G401 (cell line): ENCODE measurements around the gene VAMP8. TPM values are rescaled to one million over a fixed set of nuclear protein-coding genes. Genes with fewer than 3 reads are reported as not detected.
"Not testable (repeated sequence)": the region's sequence is repeated elsewhere in the genome, so short reads cannot be mapped to it uniquely, and the experiment has no call there.

Source experiments
- DNase-seq: peaks from one replicate; pipeline ENCODE4 v3.0.0-alpha.2; 2015; ENCODE audit warnings: low spot score
- in situ Hi-C: cut with HindIII; loops from 2 replicates; pipeline ENCODE4 v1.10.0; 2016; ENCODE audit warnings: low sequenced_read_pairs, mixed read lengths
- total RNA-seq: library from RNA; depleted of rRNA; stranded (reverse); fragments of >200 nt; shearing (Covaris generic); gene quantifications from 2 replicates; pipeline ENCODE4 v1.2.3, GENCODE V29; 2014

The VAMP8 gene
- total RNA-seq, 1 experiment from 2014 or later: 69.9 TPM

DNA sequence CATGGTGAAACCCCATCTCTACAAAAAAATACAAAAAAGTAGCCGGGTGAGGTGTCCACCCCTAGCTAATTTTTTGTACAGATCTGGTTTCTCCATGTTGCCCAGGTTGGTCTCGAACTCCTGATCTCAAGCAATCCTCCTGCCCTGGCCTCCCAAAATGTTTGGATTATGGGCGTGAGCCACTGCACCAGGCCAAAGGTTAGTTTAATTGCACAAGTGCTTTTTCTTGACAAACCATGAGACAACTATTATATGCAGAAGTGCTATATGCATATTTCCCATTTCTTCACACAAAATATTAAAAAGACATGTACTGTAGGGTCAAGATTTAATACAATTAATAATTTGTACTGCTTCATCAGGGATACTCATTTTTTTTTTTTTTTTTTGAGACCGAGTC is 11.1 kb upstream of the VAMP8 start:
- DNase-seq: no peak
- in situ Hi-C loops: no loop called here

- in situ Hi-C loops: no loop called here
Observed at GRCh38 chr2:85575739-85576138, 1.6 kb upstream of the VAMP8 start.

DNA sequence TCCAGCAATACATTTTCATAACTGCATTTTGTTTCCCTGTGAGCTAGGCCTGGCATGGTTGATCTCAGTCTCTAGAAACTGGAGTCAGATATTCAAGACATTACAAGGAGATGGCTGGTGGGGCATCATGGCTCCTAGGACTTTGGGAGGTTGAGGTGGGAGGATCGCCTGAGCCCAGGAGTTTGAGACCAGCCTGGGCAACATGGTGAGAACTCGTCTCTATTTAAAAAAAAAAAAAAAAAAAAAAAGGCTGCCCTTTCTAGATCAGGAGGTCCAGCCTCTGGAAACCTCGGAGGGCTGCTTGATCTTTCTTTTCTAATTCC is 362 bp upstream of the VAMP8 start:
- in situ Hi-C loops: no loop called here

More at GRCh38 chr2:85575739-85576138, 1.6 kb upstream of the VAMP8 start:
- DNase-seq: no peak

GRCh38 chr2:85578243-85579180 is 1.1 kb downstream of the VAMP8 start:
- in situ Hi-C loops: no loop called here
- DNase-seq: no peak

More for the DNA sequence above, 362 bp upstream of the VAMP8 start:
- DNase-seq: no peak

DNA sequence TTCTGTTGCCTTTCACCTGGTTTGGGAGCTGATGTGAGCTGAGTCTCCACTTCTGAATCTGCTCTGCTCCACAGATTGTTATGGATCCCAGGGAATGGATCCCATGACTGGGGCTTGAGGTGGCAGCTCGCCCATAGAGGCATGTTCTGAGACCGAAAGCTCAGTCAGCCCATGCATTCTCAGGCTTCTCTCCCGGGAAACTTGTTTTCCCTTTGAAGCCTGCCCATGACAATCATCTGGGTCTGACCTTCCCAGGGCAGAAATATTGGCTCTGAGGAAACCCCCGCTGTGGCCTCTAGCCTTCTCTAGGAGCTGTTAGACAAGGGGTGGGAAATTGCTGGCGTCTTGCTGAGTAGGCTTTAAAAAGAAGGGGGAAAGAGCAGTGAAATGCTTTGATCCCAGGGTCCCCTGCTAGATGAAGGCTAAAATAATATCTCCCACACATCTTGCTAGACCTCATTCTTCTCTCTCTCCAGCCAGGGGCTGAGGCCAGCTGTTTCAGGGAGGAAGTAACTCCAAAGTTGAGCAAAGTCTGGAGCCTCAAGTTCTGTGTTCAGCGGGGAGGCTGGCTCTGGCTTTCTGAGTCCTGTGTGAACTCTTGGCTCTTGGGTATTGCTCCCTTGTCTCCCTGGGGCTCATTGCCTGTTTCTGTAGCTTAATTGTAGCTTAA is 2.0 kb downstream of the VAMP8 start:
- in situ Hi-C loops: no loop called here
- DNase-seq: no peak

DNA sequence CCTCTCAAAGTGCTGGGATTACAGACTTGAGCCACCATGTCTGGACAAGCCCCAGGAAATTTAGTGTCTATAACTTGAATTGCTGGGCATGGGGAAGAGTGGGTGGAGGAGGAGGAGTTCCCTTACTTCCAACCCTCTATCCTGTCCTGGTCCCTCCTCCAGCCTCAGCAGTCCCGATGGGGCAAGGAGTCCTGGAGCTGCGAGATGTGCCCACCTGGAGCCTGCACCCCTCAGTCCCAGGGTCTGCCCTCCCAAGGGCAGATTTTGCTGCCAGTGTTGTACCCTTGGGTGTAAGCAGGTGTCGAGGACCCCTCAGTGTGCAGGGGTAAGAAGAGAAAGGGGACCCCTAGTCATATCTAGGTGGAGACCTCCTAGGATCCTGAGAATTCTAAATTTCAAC is 2.8 kb downstream of the VAMP8 start:
- in situ Hi-C loops: no loop called here
- DNase-seq: no peak

- in situ Hi-C loops: no loop called here
- DNase-seq: no peak
Observed at GRCh38 chr2:85582492-85582891, 5.1 kb downstream of the VAMP8 start.

DNA sequence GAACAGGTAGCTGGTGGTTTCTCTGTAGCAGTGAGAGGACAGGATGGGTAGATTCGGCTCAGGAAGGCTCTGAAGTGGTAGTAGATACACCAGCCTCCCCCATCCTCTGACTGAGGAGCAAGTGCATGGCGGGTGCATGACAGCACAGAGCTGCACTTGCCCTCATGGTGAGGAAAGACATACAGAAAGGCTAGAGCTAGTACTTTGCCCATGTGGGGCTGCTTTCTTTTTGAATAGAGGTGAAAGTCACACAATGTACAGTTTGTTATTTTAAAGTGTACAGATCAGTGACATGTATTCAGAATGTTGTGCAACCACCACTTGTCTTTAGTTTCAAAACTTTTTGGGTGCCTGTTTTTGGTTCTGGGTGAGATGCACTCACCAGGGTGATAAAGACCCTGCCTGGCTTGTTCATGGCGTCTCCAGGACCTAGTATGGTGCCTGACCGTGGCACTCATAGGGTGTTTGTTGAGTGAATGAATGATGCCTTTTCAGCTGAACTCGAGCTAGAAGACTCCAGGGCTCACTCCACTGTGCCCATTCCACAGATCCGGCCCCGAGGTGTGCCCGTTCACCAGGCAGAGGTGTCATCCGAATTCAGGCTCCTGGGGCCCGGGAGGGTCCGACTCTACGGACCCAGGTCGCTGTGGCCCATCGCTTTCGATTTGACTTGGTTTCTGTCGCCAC is 6.4 kb downstream of the VAMP8 start:
- DNase-seq: no peak
- in situ Hi-C loops: no loop called here

DNA sequence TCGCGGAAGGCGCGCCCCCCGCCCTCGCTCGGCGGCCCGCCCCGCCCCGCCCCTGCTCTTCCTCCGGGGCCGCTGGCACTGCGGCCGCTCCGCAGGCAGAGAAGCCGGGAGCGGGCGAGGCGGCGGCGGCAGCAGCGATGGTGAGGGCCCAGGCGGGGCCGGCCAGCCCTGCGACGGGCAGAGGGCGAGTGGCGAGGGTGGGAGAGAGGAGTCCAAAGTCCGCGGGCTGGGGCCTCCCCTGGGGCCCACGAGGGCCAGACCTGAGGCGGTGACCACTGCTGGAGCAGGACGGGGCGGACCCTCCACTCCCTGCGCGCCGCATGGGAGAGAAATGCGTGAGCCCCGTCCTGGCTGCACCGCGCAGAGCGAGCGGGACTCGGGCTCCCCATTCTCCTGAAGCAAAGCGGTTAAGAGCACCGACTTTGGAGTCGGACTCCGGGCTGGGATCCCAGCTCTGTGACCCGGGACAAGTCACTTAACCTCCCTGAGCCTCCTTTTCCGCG is 7.0 kb downstream of the VAMP8 start, which contains the start of gene VAMP5:
TSS of gene VAMP5 (plus strand) at position 78 of the 503 bp plus-strand sequence. CDS start at position 138, 60 bp downstream.
- DNase-seq: no peak
- in situ Hi-C loops: no loop called here

- in situ Hi-C loops: no loop called here
- DNase-seq: no peak
Observed at GRCh38 chr2:85584857-85585780, 7.7 kb downstream of the VAMP8 start.

- in situ Hi-C loops: no loop called here
- no peak for DNase-seq
Observed at GRCh38 chr2:85585781-85586105, 8.4 kb downstream of the VAMP8 start.

DNA sequence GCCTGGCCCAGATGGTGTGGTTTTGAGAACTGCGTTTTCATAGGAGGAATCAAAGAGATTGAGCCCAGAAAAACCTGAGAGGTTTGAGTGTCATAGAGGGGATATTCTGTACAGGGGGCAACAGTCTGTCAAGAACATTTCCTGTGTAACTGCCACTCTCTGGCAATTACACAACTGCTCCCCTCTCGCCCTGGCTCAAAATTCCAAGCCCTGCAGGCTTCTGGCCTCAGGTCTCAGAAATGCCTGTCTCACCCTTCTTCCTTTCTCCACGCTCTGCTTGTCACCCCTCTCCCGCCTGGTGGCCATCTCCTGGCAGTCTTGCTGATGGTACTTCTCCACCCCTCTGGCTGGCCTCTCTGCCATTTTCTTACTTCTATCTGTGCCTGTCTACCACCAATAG is 10.8 kb downstream of the VAMP8 start:
- in situ Hi-C loops: no loop called here
- DNase-seq: no peak

DNA sequence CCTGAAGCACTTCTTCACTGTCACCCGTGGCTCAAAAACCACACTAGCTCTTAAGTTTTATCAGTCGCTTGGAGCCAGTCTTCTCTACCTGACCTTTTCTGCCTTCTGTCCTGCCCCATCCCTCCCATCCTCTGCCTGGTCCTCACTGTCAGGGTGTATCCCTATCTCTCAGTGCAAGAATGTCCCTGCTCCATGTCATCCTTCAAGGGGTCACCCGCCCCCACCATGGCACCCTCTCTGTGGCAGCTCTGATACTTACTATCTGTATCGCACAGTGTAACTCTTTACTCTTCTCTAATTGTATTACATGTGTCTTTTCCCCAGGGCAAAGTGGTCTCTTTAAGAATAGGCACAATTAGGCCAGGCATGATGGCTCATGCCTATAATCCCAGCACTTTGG is 11.3 kb downstream of the VAMP8 start:
- in situ Hi-C loops: no loop called here
- DNase-seq: no peak

- in situ Hi-C loops: no loop called here
- DNase-seq: no peak
Observed at GRCh38 chr2:85589181-85589580, 11.8 kb downstream of the VAMP8 start.

DNA sequence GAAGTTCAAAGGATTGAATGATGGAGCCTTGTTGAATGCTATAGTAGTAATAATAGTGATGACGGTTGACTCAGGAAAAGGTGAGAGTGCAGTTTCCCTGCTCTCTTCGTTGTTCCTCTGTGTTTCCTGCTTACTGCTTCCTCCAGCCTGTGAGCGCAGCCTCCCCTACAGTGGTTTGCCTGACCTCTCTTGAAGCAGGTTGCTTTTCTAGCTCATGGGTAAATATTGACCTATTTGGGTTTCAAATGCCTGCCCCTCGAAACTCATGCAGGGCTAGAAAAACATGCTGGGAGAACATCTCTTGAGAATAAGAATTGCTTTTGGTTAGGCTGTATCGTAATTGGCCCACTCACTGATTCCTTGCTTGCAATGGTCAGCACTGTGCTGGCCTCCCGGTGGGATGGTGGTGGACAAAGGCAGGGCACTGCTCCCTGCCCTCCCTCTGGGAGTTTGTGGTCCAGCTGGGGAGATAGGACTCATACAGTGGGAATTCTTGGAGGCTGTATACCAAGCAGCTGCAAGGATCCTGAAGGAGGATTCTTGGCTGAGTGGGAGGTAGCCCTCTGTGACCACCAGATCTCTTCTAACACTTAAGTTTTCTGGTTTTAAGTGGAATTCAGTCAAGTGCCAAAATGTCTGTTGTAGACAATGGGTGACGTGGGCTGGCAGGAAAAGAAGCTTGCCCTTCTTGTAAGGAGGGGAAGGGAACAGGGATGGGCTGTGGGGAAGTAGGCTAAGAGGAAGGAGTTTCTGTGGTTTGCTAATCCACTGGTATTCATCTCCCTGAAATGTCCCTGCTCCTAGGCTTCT is 12.8 kb downstream of the VAMP8 start:
- in situ Hi-C loops: no loop called here
- no peak for DNase-seq

GRCh38 chr2:85590950-85591349 is 13.6 kb downstream of the VAMP8 start:
- in situ Hi-C loops: no loop called here
- no peak for DNase-seq

DNA sequence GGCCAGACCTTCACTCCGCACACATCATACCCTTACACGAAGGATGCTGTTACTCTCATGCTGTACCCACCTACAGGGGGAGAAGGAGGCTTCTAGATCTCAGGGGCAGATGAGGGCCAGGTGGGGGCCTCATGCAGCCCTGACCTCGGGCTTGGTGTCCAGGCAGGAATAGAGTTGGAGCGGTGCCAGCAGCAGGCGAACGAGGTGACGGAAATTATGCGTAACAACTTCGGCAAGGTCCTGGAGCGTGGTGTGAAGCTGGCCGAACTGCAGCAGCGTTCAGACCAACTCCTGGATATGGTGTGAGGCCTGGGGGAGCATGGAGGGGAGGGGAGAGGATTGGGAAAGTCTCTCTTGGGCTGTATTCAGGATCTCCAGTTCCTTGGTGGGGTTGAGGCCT is 14.2 kb downstream of the VAMP8 start:
- in situ Hi-C loops: no loop called here
- DNase-seq: no peak

DNA sequence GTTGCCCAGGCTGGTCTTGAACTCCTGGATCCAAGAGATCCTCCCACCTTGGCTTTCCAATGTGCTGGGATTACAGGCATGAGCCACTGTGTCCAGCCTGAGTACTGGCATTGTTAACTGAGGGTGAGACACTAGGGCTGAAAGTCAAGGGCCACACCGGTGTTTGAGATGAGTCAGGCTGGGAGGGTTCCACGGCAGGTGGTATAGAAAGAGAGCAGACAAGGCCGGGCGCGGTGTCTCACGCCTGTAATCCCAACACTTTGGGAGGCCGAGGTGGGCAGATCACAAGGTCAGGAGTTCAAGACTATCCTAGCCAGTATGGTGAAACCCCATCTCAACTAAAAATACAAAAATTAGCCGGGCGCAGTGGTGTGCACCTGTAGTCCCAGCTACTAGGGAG is 14.9 kb downstream of the VAMP8 start:
- in situ Hi-C loops, DNase-seq: not testable (repeated sequence)
